SU-DHL-6 (cell line): ENCODE data around the gene CST9L.

Experiments used
- EZH2phosphoT487 ChIP-seq: fragments of 200-600 bp; sonication (generic), shearing (Covaris generic); conservative IDR thresholded peaks from 2 replicates; pipeline ENCODE4 v1.6.1; 2018; ENCODE audit warnings: mild to moderate bottlenecking, antibody characterized with exemption, low read length, moderate library complexity, mixed read lengths
- TF ChIP-seq, protein P1 (sequence below): fragments of 200-600 bp; sonication (generic); IDR thresholded peaks from one replicate; pipeline ENCODE4 v1.5.1; 2017; ENCODE audit warnings: antibody characterized with exemption, mild to moderate bottlenecking, low read length, moderate library complexity; ENCODE audit not compliant: insufficient read depth, poor library complexity, severe bottlenecking

DNA sequence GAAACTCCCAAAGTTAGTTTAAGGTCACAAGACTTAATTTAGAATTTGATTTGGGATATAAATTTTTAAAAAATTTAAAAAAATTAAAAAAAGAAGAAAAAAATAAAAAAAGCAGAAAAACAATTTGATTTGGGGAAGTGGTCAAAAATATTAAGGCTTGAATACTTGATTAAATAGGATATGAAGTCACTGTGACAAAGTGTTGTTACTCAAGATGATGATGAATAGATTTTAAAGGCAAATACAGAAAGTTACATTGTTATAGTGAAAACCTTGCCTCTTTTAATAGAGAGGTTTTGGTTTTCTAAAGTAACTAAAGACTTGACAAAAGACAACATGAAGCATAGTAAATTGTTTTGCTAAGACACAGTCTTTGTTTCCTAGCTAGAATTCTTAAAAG lies 30.2 kb upstream of the CST9L start:
- TF ChIP-seq, protein P1, sequence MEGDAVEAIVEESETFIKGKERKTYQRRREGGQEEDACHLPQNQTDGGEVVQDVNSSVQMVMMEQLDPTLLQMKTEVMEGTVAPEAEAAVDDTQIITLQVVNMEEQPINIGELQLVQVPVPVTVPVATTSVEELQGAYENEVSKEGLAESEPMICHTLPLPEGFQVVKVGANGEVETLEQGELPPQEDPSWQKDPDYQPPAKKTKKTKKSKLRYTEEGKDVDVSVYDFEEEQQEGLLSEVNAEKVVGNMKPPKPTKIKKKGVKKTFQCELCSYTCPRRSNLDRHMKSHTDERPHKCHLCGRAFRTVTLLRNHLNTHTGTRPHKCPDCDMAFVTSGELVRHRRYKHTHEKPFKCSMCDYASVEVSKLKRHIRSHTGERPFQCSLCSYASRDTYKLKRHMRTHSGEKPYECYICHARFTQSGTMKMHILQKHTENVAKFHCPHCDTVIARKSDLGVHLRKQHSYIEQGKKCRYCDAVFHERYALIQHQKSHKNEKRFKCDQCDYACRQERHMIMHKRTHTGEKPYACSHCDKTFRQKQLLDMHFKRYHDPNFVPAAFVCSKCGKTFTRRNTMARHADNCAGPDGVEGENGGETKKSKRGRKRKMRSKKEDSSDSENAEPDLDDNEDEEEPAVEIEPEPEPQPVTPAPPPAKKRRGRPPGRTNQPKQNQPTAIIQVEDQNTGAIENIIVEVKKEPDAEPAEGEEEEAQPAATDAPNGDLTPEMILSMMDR, result no peak
- no peak for TF ChIP-seq EZH2phosphoT487
